ENCODE data around the gene PGAP6.

The PGAP6 gene

GRCh38 chr16:399340-400019 is 17.7 kb upstream of the PGAP6 start:
- H3K4me3 ChIP-seq (ENCODE audit: low read length), result no peak overlapping the region
- DNase-seq (ENCODE audit: low read depth), result no peak
- no peak for TF ChIP-seq CTCF (conservative IDR thresholded peaks at IDR 0.05; ENCODE audit: low read length)

DNA sequence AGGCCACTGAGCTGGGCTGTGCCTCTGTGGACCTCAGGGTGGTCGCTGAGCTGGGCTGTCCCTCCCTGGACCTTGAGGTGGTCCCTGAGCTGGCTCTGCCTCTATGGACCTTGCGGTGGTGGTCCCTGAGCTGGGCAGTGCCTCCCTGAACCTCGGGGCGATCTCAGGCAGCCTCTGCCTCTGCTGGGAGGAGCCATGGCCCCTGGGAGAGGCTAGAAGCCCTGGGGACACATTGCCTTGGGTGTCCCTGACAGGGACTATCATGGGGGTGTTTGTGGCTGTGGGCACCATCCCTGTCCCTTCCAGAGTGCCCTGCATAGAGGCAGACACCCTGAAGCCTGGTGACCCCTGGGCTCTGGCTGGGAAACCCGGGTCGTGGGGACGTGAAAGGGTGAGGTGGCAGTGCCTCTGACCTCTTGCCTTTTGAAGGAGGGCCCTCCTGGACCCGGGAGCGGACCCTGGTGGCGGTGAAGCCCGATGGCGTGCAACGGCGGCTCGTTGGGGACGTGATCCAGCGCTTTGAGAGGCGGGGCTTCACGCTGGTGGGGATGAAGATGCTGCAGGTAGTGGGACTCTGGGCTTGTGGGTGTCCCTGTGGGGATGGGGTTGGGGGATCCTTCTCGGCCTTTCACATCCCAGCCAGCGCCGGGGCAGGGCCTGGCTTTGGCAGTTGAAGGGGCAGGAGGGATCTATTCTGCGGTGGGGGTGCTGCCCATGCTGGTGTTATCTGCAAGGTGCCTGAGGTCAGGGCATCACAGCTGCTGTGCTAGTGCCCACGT is 17.0 kb upstream of the PGAP6 start:
- no peak for TF ChIP-seq CTCF (conservative IDR thresholded peaks at IDR 0.05; ENCODE audit: low read length)
- no peak for DNase-seq (ENCODE audit: low read depth)
- peak overlapping the region; percentile 52; the same call in 1 of the 2 replicates for H3K4me3 ChIP-seq (ENCODE audit: low read length)

DNA sequence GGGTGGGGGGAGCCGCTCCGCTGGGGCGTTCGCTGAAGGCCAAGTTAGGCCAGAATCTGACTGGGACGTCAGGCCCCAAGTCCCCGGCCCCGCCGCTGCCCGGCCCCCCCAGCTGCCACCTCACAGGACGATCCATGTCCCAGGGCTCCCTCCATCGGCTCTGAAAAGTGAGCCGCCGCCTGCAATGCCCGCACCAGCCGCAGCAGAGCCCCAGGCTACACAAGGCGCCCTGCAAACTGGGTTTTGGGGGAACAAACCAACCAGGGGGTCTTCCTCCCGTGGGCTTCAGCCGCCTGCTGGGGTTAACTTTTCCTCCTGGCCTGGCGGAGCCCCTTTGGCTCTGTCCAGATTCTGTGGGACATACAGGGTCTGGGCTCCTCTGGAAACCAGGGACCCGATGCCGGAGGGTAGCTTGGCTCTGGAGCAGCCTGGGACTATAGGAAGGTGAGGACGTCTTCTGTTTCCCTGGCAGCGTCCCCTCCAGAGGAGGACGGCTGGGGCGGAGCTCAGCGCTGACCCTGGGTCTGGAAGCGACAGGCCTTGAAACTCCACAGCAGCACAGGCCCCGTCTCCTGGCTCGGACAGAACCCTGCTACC is 16.1 kb upstream of the PGAP6 start:
- TF ChIP-seq CTCF (conservative IDR thresholded peaks at IDR 0.05; ENCODE audit: low read length), result peak; percentile 49
- peak overlapping the region; percentile 52 for H3K4me3 ChIP-seq (ENCODE audit: low read length)
- peak; percentile 74 for DNase-seq (ENCODE audit: low read depth)

- no peak for DNase-seq (ENCODE audit: low read depth)
- no peak for TF ChIP-seq CTCF (conservative IDR thresholded peaks at IDR 0.05; ENCODE audit: low read length)
- H3K4me3 ChIP-seq (ENCODE audit: low read length), result peak within 1 kb of the TSS; percentile 71
Measured at GRCh38 chr16:397135-397661, 15.4 kb upstream of the PGAP6 start, which contains the start of gene NME4. Gene NME4, plus strand, starts transcription at chr16:397199. Its CDS starts 24 bp downstream, at chr16:397223.

GRCh38 chr16:396605-397004 is 14.8 kb upstream of the PGAP6 start:
- TF ChIP-seq CTCF (conservative IDR thresholded peaks at IDR 0.05; ENCODE audit: low read length), result no peak
- H3K4me3 ChIP-seq (ENCODE audit: low read length), result peak overlapping the region; percentile 71
- DNase-seq (ENCODE audit: low read depth), result no peak

DNA sequence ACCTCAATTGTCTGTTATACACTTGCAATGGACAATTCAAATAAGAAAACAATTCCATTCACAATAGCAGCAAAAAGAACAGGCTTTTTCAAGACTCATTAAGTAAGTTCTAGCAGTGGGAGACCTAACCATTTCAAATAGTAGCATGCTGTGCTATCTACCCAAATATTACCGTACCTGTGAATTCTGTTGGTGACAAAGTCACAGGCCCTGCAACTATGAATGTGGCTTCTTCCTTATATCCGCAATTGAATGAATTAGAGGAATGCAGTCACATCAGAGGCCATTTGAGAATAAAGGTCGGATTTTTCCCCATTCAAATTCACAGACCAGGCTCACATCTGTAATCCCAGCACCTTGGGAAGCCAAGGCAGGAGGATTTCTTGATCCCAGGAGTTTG is 14.4 kb upstream of the PGAP6 start:
- peak overlapping the region; percentile 71 for H3K4me3 ChIP-seq (ENCODE audit: low read length)
- no peak for TF ChIP-seq CTCF (conservative IDR thresholded peaks at IDR 0.05; ENCODE audit: low read length)
- no peak for DNase-seq (ENCODE audit: low read depth)
